HG02885 (cell line): ENCODE data around the gene FCN2.
"Not testable (repeated sequence)": the region's sequence is repeated elsewhere in the genome, so short reads cannot be mapped to it uniquely, and the experiment has no call there.

Source experiments
- ATAC-seq: cut with Tn5 transposase; IDR thresholded peaks from one replicate; pipeline ENCODE4 v1.9.1; 2021; ENCODE audit warnings: mild to moderate bottlenecking; ENCODE audit not compliant: unreplicated experiment, poor library complexity

FCN2 gene

GRCh38 chr9:134846699-134847098, 33.9 kb upstream of the FCN2 start:
- ATAC-seq, result no peak

DNA sequence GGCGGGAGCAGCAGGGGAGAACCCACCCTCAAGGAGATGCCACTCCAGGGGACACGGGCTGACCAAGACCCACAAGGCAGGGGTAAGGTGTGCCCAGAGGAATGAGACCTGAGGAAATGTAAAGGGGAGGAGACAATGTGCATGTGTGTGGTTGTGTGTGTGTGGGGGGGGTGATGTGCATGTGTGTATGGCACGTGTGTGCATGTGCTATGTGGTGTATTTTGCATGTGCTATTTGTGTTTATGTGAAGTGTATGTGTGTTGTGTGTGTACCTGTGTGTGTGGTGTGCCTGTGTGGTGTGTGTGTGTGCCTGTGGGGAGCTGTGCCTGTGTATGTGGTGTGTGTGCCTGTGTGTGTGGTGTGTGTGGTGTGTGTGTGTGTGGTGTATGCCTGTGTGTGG, 33.5 kb upstream of the FCN2 start:
- ATAC-seq, result no peak

DNA sequence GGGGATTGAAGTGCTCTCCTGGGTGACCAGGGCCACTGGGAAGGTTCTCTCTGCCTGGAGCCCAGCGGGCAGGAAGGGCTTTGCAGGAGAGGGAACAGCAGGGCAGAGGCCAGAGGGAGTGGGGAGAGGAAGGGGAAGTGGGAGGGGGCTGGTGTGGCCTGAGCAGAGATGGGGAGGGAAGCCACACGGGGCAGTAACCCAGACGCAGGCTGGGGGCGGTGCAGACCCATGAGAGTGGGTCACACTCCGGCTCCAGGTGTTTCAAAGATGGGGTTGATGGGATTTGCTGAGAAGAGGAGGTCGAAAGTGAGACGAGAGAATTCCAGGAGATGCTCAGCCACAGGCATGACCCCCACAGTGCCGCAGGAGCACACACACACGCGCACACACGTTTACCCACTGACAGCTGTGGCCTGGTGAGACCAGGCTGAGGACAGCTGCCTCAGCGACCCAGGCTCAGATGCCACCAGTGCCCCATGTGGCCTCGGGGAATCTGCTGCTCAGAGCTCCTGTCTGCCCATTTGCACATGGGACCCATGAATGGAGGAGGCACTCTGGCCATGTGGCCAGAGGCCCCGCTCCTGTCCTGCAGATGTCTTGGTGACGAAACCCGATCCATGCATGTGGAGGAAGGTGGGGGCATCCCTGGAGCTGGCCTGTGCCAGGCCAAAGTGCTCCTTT, 32.7 kb upstream of the FCN2 start:
- ATAC-seq, result no peak

- ATAC-seq, result no peak
Measured at GRCh38 chr9:134848504-134848903, 32.1 kb upstream of the FCN2 start.

DNA sequence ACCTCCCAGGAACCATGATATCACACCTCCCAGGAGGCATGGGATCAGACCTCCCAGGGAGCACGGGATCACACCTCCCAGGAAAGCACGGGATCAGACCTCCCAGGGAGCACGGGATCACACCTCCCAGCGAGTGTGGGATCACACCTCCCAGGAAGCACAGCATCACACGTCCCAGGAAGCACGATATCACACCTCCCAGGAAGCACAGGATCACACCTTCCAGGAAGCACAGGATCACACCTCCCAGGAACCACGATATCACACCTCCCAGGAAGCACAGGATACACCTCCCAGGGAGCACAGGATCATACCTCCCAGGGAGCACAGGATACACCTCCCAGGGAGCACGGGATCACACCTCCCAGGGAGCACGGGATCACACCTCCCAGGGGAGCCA, 30.0 kb upstream of the FCN2 start:
- no peak for ATAC-seq

DNA sequence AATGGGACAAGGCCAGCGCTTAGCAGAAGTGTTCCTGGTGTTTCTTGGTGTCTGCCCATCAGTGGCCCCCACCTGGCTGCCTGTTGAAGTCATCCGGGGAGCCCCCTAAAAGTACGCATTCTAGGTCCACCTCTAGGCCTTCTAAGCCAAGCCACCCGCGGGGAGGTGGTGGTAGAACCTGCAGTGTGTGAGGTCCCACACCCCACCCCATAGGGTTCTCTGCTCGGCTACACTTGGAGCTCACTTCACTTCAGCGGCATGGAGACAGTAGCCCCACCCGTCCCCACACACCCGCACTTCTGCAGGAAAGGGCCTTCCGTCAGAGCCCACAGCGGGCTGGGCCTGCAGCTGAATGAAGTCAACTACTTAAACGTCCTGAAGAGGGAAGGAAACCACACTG, 29.6 kb upstream of the FCN2 start:
- ATAC-seq, result no peak

- ATAC-seq, result no peak
Measured at GRCh38 chr9:134852906-134853654, 27.5 kb upstream of the FCN2 start.

- ATAC-seq, result no peak
Measured at GRCh38 chr9:134853893-134854292, 26.7 kb upstream of the FCN2 start.

GRCh38 chr9:134854541-134854981, 26.0 kb upstream of the FCN2 start:
- ATAC-seq, result no peak

GRCh38 chr9:134855231-134855899, 25.2 kb upstream of the FCN2 start:
- ATAC-seq, result no peak

GRCh38 chr9:134855900-134856377, 24.7 kb upstream of the FCN2 start:
- no peak for ATAC-seq

GRCh38 chr9:134857451-134857850, 23.2 kb upstream of the FCN2 start:
- not testable (repeated sequence) for ATAC-seq

GRCh38 chr9:134858051-134858841, 22.4 kb upstream of the FCN2 start:
- peak; percentile 78 for ATAC-seq

DNA sequence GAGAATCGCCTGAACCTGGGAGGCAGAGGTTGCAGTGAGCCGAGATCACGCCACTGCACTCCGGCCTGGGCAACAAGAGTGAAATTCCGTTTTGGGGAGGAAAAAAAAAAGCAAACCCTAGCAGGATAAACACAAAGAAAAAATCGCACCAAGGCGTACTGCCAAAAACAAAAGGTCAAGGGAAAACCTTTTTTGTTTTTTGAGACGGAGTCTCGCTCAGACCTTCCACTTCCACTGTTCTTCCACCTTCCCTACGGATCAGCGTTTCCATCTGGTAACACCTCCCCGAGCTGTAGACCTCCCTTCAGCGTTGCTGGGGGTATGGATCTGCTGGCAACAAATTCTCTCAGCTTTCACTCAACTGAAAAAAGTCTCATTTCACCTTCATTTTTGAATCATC, 20.1 kb upstream of the FCN2 start:
- no peak for ATAC-seq

GRCh38 chr9:134861595-134862334, 18.8 kb upstream of the FCN2 start:
- no peak for ATAC-seq

GRCh38 chr9:134863306-134863902, 17.2 kb upstream of the FCN2 start:
- ATAC-seq, result no peak

DNA sequence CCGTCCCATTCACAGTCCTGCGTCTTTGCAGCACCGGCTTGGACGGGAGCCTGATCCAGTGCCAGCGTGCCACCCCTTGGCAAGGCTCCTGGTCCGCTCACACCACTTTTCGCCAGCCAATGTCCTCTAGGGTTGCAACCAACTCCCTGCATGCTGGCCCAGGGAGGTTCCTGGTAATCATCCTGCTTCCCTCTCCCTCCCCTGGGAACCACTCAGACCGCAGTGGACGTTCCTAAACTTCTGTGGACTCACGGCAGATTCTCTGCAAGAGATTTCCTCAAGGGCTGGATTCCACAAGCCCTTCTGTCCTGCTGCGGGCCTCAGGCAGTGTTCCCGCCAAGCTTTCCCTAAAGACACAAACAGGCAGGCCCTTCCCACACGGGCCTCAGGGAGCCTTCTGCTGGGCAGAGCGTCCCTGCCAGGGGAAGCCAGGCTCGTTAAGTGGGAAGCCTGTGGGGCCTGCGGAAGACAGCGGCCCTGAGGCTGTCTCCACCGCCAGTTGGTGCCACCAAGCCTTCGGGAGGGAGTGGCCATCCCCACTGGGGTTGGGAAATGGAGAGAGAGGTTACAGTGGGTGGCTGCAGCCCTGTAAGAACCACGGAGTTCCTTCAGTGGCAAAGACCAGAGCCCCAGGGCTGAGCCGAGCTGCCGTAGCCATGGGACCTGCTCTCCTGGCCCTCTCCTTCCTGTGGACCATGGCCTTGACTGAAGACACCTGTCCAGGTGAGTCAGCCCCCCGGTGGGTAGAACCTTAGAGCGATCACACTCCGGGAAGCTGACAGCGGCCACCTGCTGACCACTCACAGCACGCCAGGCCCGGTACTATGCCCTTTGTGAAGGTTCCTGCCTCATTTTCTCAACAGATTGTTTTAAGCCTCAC, 16.4 kb upstream of the FCN2 start:
- ATAC-seq, result no peak

DNA sequence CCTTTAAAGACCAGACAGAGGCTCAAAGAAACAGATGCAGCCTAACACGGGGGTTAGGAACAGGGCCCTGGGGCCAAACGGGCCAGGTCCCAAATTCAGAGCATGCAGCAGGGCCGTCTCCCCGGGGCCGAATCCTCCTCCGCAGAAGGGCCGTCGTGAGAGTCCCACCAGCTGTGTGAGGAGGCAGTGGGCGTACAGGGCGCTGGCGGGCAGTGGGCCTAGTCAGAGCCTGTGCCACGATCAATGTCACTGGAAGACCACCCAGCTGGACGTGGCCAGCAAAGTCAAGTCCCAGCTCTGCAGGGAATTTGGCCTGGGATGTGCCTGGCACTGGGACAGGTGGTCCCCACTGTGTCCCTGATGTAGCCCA, 15.8 kb upstream of the FCN2 start:
- no peak for ATAC-seq
